Hippocampal formation (tissue), 2 donors: ENCODE measurements around the gene MBP.
"Not testable (repeated sequence)": the region's sequence is repeated elsewhere in the genome, so short reads cannot be mapped to it uniquely, and the experiment has no call there.

Source experiments
- DNase-seq, 2 donors: peaks; one replicate each; lab custom pipeline; 2025; lab: John Stamatoyannopoulos, UW

The MBP gene

DNA sequence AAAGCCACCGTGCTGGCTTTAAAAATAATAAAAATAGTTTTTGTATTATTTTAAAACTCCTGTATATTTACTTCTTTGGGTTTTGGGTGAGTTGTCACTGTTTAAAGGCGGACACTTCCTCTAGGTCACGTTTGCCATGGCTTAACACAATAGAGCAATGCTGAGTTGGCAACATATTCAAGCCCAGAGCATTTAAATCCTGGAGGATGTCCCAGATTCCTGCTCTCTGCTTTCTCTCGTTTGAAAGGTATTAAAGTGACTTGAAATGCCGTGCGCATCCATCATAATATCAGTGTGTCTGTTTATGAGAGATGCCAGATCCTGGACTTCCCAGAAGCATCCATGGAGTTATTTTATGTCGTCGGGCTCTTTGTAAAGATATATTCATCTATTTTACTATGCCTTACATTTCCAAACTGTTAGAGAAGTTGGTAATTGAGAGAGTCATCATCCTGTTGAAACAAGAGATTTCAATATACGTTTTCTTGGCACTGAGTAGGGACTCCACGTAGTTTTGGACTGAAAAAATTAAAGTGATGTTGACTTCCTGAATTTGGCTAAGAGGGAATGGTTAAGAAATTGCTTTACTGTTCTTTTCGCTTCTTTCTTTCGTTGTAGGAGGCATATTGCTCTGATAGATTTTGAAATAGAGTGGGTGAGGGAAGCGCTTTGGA, 159.6 kb downstream of the MBP start:
- no peak for DNase-seq

DNA sequence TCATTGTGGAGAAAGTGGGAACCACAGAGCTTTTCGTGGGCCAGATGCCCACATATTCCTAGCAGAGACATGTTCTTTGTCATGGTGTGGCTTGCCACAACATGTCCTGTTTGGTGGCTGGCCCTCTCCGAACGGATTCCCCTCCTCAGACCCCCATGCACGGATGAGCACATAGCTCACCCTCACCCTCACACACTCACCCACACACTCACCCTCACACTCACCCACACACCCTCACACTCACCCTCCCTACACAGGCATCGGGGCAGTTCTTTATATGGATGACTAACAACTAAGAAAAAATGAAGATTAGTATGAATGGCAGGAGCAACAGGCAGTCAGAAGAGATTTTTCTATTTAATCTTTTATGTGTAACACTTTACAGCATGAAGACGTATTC, 160.3 kb downstream of the MBP start:
- DNase-seq = no peak

DNA sequence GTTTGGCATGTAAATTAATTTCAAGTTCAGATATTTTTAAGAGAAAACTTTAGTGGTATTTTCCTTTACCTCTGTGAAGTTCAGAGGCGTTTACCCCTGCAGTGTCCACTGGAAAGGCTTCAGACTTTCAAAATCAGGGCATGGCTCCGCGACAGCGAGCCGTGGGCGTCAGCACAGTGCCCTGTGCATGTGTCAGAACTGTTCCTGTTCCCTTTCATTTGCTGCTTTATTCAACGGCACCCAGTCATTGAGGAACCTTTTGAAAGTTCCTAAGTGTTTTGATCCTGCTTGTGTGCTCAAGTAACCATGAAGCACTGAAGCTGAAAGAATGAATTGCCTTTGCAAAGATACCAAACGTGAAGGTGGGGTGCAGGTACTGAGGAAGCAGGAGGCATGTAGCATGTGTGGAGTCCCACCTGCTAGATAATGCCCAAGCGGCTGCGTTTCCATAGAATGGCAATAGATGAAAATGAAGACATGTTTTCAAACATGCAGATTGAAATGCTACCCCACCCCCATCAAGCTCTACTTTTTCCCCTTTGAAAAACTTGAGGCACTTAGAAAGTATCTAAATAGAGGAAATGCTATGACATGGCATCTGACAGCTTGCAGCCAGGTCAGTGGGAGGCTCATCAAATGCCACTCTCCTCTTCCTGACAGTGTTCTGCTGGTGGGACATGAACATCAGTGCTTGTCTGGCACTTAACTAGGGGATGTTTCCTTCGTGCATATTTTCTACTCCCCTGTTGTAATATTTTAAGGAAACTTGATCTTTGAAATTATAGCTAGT, 161.6 kb downstream of the MBP start:
- DNase-seq = no peak

DNA sequence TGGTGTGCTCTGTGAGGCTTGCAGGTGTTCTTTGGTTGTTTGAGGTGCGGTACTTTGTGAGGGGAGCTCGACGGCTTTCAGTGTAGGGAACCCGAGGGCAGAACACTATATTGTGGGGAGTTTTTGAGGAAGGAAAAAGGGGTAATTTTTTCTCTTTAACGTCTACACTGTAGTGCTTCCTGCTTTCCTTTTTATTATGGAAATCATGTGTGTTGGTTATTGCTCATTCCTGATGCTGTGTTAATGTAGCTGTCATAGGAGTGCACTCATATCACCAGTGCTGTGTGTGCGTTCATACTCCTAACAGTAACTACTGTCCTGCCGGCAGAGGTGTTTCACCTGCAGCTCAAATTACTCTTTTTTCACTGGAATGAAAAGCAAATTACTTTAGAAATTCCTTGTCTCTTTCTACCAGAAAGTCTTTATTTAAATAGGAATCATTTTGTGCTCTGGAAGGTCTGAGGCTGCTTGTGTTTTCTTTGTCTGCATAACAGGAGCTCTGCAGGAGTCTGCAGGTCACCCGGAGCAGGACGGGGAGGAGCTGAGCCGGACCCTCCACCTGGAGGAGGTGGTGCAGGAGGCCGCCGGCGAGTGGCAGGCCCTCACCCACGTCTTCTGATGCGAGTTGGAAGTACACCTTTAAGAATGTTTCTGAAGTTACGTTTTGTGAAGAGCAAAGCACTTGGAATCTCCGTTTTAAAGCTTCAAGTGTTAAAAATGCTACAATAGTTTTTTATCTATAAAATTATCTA, 164.7 kb downstream of the MBP start:
- DNase-seq = no peak

DNA sequence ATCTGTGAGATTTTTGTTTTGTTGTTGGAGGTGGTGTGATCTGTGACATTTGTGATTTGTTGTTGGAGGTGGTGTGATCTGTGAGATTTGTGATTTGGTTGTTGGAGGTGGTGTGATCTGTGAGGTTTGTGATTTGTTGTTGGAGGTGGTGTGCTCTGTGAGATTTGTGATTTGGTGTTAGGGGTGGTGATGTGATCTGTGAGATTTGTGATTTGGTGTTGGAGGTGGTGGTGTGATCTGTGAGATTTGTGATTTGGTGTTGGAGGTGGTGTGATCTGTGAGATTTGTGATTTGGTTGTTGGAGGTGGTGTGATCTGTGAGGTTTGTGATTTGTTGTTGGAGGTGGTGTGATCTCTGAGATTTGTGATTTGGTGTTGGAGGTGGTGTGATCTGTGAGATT, 165.3 kb downstream of the MBP start:
- not testable (repeated sequence) for DNase-seq

DNA sequence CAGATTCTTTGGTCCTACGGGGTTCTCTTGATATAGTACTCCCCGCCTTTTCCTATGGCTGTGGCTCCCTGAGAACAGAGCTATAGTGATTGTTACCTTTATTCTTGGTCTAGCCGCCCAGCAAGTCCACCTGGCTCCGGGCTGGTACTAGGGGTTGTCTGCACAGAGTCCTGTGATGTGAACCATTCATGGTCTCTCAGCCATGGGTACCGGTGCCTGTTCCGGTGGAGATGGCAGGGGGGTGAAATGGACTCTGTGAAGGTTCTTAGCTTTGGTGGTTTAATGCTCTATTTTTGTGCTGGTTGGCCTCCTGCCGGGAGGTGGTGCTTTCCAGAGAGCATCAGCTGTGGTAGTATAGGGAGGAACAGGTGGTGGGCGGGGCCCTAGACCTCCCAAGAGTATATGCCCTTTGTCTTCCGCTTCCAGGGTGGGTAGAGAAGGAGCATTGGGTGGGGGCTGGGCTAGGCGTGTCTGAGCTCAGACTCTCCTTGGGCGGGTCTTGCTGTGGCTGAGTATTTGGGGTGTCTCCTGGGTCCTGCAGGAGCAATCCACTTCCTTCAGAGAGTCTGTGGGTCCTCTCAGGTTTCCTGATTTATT, 166.9 kb downstream of the MBP start:
- not testable (repeated sequence) for DNase-seq

DNA sequence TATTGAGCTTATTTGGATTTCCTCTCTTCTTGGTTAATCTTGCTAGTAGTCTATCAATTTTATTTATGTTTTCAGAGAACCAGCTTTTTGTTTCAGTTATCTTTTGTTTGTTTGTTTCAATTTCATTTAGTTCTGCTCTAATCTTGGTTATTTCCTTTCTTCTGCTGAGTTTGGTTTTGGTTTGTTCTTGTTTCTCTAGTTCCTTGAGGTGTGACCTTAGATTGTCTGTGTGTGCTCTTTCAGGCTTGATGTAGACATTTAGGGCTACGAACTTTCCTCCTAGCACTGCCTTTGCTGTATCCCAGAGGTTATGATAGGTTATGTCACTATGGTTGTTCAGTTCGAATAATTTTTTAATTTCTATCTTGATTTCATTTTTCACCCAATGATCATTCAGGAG, 168.6 kb downstream of the MBP start:
- DNase-seq = no peak

DNA sequence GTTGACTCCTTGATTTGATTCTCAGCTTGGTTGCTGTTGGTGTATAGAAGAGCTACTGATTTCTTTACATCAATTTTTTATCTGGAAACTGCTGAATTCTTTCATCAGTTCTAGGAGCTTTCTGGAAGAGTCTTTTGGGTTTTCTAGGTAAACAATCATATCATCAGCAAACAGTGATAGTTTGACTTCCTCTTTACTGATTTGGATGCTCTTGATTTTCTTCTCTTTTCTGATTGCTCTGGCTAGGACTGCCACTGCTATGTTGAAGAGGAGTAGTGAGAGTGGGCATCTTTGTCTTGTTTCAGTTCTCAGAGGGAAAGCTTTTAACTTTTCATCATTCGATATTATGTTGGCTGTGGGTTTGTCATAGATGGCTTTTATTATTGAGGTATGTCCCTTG, 169.7 kb downstream of the MBP start:
- no peak for DNase-seq

DNA sequence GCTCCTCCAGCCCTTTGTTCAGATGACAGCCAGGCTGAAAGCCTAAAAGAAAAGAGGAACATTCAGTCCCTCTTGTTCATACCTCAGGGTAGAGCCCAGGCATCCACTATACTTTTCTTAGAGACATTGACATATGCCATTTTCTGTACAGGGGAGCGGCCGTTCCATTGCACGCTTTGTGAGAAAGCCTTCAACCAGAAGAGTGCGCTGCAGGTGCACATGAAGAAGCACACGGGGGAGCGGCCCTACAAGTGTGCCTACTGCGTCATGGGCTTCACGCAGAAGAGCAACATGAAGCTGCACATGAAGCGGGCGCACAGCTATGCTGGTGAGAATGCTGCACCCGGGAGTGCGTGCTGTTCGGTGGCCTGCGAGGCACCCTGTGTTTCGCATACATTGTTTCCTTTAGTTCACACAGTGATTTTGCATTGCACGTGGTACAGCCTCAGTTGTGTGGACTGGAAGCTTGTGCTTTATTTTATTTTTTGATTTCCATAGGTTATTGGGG, 172.0 kb downstream of the MBP start:
- DNase-seq = no peak

DNA sequence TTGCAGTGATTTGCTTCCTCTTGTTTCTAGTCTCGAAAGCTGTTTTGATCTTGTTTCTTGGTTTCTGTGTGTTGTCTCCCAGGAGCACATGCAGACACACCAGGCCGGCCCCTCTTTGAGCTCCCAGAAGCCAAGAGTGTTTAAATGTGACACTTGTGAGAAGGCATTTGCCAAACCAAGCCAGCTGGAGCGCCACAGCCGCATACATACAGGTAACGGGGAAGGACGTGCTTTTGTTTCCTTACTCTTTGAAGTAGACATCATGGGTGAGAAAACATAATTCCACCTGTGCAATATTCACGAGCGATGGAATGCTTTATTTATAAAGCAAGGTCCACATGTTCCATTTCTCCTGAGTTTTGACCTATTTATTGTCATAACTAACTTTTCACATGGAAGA, 173.0 kb downstream of the MBP start:
- no peak for DNase-seq

DNA sequence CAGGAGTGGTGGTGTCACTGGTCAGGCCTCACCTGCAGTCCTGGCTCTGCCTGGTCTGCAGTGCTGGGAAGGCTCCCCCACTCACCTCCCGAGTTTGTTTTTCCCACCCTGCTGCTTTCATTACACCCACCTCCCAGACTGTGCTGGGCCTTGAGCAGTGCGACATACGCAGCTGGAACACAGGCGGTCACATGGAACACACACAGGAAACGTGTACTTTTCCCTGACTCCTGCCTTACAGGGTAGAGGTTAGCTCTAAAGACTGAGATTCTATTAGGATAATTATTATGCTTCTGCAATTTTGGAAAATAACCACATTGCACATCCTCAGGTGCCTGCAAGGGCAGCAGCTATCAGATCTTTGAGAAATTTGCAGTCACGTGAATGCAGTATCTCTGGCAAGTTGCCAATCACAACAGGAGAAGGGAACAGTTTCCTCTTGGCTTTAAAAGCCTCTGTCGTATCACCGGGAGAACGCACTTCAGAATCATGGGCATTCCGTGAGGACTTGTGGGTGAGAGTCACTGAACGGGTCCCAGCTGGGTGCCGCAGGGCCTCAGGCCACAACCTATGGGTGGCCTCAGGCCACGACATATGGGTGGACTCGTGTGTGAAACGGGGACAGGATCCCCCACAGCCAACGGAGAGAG, 173.8 kb downstream of the MBP start:
- no peak for DNase-seq

DNA sequence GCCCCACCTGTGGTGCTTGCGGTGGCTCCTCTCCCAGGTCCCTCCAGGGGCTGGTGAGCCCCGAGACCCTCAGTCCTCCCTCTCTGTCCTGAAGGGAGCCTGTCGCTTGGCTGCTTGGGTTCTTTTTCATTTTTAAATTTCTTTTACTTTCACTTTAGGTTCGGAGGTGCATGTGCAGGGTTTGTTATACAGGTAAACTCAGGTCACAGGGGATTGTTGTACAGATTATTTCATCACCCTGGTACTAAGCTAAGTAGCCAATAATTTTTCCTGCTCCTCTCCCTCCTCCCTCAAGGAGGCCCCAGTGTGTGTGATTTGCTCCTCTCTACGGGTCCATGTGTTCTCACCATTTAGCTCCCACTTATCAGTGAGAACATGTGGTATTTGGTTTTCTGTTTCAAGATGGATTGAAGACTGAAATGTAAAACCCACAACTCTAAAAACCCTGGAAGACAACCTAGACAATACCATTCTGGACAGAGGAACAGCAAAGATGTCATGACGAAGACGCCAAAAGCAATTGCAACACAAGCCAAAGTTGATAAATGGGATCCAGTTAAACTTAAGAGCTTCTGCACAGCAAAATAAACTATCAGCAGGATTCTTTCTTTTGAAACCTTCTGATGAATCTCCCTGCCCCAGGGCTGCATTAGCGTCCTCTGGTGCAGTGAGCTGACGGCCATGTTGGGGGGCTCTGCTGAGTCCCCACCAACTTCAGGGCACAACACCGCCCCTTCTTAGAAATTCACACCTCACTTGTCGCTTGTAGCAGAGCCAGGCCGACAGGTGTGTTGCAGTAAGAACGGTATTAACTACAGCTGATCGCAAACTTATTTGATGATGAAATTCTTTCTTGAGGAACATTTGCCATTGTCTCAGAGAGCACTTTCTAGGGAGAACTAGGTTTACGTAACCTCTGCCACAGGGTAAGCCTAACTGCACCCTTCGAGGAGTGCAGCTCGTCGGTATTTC, 174.9 kb downstream of the MBP start:
- DNase-seq = no peak

DNA sequence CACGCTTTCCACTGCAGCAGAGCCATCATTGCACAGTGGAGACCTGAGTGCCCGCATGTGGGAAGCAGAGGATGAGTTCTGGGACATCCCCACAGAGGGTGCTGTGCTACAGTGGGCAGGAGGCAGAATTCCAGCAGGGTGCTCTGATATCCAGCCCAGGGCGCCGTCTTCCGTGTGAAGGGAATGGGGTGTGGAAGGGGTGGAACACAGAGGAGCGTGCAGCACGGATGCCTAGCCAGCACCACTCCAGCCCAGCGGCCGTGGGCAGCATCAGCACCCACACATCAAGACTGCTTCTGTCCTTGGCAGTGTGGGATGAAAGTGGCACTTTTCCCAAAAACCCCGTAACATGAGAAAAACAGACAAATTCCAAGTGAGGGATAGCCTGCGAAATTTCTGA, 175.9 kb downstream of the MBP start:
- DNase-seq = no peak

DNA sequence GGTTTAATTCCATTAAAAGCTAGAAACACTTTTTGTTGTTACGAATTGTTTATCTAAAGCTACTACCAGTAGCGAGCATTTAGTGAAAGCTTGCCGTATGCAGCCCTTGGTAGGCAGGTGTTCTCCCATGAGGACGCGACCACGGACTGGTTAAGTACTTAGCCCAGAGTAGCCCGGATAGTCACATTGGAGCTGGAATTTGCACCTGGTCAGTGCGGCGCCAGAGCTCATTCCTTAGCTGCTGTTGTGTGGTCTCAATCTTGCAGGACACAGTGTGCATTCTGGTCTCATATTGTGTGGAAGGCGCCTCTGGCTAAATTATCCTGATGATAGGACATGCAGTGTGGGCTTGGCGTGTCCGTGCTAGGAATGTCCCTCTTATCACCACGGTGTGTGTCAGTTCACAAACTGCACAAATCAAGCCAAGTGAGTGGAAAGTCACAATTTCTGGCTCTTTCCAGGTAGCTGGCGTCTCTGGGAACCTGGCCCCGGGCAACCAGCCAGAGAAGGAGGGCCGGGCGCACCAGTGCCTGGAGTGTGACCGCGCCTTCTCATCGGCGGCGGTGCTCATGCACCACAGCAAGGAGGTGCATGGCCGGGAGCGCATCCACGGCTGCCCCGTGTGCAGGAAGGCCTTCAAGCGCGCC, 176.9 kb downstream of the MBP start:
- no peak for DNase-seq

DNA sequence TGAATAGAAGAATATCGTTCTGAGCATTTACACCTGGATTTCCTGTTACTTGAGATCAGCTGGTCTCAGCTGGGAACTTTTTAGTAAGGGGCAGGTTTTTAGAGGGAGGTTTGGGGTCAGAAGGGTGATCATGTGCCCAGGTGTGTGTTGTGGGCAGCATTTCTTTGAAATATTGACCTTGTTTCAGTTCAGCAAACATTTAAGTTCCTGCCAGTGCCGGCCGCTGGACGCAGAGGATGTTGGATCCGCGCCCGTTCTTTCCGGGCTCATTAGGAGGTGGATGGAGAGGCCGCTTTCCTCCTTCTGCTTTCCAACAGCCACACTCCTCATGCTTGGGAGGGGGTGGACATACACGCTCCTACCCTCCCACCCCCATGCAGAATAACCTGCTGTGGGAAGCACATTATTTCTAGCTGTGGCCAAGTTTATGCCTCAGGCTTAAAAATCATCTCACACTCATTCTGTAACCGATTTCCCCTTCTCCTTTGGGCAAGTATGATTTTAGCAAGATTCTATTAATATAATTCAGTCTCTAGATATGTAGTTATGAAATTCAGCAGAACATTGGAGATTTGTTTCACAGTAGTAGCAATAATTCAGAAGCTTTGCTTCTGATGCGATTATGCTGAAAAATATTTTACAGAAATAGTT, 178.9 kb downstream of the MBP start:
- DNase-seq = peak in 1 of 2 donors; percentile 18

DNA sequence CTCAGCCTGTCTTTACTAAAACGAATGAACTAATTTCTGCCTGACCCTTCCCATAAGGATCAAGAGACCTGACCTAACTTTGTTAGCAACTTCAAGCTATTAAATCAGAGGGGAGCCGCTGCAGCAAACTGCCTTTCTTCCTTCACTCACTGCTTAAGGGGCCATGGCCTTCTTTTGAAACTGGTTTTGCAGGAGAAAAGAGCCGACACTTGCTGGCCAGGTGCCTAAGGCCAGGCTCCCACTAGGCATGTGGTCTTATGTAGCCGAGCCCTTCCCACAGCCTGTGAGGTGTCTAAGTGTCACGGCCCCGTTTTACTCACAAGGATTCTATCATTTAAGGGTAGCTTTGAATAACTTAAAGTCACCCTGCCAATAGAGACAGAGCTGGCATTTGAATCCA, 179.4 kb downstream of the MBP start:
- no peak for DNase-seq

DNA sequence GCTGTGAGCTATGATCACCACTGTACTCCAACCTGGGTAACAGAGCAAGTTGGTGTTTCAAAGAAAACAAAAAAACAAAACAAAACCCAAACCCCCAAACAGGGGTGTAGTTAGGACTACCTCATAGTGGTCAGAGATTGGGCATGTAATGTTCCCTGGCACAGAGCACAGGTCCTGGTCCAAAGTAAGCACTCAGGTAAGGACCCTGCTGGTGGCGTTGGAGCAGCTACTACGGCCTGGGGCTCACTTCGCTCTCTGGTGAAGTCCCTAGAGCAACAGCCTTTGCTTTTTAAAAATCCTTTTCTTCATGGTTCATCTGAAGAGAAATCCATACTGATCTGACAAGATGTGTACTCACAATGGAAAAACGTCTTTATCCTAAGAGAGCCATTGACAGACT, 179.8 kb downstream of the MBP start:
- DNase-seq = no peak

DNA sequence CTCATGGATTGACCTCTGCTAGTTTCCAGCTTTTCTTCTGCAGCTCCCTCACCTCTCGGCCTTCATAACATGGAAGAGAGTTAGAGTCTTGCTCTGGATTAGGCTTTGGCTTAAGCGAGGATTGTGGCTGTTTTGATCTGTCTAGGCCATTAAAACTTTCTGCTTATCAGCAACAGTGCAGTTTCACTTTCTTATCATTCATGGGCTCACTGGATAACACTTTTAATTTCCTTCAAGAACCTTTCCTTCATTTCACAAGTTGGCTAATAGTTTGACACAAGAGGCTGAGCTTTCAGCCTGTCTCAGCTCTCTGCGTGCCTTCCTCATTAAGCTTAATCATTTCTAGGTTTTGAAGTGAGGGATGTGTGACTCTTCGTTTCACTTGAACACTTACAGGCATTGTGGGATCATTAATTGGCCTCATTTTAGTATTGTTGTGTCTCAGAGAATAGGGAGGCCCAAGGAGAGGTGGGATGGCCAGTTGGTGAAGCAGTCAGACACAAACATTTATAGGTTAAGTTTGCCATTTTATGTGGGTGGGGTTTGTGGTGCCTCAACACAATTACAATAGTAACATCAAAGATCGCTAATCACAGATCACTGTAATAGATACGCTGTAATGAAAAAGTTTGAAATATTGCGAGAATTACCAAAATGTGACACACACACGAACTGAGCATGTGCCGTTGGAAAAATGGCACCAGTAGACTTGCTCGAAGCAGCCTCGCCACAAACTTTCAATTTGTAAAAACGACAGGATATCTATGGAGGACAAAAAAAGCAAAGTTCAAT, 180.9 kb downstream of the MBP start:
- DNase-seq = no peak

DNA sequence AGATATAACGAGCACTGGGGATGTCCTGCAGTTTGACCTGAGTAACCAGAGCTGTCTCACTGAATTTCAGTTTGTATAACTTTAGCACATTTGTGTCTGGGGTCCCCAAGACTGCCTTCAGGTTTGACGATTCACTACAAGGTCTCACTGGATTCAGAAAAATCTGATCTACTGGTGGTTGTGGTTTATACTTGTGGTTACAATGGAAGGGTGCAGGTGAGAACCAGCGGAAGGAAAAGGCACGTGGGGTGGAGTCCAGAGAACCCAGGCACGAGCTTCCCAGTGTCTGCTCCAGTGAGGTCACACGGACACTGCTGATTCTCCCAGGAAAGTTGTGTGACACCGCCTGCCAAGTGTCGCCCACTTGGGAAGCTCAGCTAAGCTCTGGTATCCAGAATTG, 184.2 kb downstream of the MBP start:
- DNase-seq = no peak
